ENCODE measurements around the gene ITPA. TPM values are rescaled to one million over a fixed set of nuclear protein-coding genes. Genes with fewer than 3 reads are reported as not detected.

ITPA gene
- total RNA-seq, 1 experiment from 2014 or later, result 42.5 TPM

DNA sequence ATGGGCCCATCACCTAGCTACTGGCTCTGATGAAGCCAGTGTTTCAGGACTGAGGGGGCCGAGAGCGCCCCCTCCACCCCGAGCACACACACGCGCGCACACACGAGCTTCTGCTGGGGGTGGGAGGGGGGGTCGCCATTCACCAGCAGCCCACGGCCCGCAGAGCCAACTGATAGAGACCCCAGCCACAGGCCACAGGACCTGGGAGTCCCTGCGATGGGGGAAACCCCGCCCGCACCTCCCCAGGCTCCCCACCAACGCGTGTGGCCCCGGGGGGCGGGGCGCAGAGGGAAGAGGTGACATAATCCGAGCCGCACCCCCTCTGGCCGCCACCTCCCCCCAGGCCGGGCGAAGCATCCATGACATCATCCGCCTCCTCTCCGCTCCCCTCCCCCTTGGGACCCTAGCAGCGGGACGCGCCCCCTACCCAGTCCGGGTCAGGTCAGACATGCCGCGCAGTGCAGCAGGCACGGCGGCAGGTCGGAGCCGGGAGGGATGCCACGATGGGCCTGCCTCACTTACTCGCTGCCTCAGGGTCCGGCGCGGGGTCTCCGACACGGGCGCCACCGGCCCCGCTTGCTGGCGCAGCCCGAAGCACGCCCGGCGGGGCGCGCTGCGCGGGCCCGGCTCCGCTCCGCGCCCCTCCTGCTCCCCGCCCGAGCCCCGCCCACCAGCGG is 36.2 kb upstream of the ITPA start, which contains the start of gene LZTS3:
Gene LZTS3, minus strand, starts transcription at position 617 of the 677 bp plus-strand sequence. CDS start 6,386 bp downstream, outside the sequence.
- Mint-ChIP-seq H3K4me1 (ENCODE audit: low read depth, unreplicated experiment) (peaks cover 11% of the 10 kb centered on the region), H3K4me3 (ENCODE audit: low read depth, unreplicated experiment) (peak within 1 kb of the TSS; percentile 84), H3K36me3 (ENCODE audit: insufficient read depth, unreplicated experiment) (peaks cover 16% of the 10 kb centered on the region), H3K27me3 (ENCODE audit: unreplicated experiment) (peaks cover 16% of the 10 kb centered on the region), H3K27ac (ENCODE audit: unreplicated experiment) (peak within 1 kb of the TSS; percentile 54), H3K9me3 (ENCODE audit: low read depth, unreplicated experiment) (no peaks in the 10 kb centered on the region)
- TF ChIP-seq, protein P1, sequence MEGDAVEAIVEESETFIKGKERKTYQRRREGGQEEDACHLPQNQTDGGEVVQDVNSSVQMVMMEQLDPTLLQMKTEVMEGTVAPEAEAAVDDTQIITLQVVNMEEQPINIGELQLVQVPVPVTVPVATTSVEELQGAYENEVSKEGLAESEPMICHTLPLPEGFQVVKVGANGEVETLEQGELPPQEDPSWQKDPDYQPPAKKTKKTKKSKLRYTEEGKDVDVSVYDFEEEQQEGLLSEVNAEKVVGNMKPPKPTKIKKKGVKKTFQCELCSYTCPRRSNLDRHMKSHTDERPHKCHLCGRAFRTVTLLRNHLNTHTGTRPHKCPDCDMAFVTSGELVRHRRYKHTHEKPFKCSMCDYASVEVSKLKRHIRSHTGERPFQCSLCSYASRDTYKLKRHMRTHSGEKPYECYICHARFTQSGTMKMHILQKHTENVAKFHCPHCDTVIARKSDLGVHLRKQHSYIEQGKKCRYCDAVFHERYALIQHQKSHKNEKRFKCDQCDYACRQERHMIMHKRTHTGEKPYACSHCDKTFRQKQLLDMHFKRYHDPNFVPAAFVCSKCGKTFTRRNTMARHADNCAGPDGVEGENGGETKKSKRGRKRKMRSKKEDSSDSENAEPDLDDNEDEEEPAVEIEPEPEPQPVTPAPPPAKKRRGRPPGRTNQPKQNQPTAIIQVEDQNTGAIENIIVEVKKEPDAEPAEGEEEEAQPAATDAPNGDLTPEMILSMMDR (IDR thresholded peaks at IDR 0.05; ENCODE audit: unreplicated experiment), result no peak
- BruUV-seq (replicated peaks), result no TSS peak
- CTCF ChIA-PET, result no interaction called here
- intact Hi-C loops (cut with micrococcal nuclease; ENCODE audit: unreplicated experiment), result no loop called here
- peak; percentile 57 for DNase-seq

DNA sequence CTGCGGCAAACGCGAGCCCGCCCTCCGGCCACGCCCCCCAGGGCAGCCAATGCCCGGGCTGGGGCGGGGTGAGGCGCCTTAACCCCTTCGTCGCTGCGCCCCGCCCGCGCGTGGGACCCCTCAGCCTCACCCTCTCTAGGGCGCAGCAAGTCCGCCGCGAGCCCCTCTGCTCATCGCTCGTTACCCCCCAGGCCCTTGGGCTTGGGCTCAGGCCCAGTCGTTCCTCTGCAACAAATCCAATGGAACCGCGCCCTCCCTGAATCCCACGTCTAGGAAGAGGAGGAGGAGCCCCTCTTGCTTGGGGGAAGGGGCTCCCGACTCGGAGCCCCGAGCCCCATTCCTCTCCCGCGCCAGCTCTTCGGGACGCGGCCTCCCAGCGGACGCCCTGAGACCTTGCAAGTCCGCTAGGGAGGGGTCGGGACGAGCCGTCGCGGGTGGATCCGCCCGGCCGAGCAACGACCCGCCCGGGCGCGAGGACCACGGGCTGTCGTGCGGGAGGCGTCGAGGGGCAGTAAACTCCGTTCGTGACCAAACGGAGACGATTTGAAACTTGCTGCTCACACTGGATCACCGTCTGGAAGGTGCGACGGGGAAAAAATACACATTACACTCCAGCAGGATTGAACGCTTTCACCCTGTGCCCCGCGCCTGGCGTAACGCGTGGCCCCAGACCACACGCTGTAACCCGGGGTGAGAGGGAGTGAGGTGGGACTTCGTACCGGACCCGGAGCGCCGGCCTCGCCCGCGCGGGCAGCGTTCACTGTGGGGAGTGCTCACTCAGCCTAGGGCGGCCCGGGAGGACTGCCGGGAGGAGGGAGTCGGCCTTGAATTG is 35.5 kb upstream of the ITPA start:
- intact Hi-C loops (cut with micrococcal nuclease; ENCODE audit: unreplicated experiment), result no loop called here
- peak overlapping the region; percentile 84 for H3K4me3 Mint-ChIP-seq (ENCODE audit: low read depth, unreplicated experiment)
- H3K27ac Mint-ChIP-seq (ENCODE audit: unreplicated experiment), result peak overlapping the region; percentile 54
- H3K9me3 Mint-ChIP-seq (ENCODE audit: low read depth, unreplicated experiment), result no peaks in the 10 kb centered on the region
- TF ChIP-seq, protein P1 (IDR thresholded peaks at IDR 0.05; ENCODE audit: unreplicated experiment), result no peak
- H3K27me3 Mint-ChIP-seq (ENCODE audit: unreplicated experiment), result peaks cover 16% of the 10 kb centered on the region
- peaks cover 11% of the 10 kb centered on the region for H3K4me1 Mint-ChIP-seq (ENCODE audit: low read depth, unreplicated experiment)
- peaks cover 16% of the 10 kb centered on the region for H3K36me3 Mint-ChIP-seq (ENCODE audit: insufficient read depth, unreplicated experiment)
- CTCF ChIA-PET, result no interaction called here
- no TSS peak for BruUV-seq (replicated peaks)
- peak; percentile 89 for DNase-seq

DNA sequence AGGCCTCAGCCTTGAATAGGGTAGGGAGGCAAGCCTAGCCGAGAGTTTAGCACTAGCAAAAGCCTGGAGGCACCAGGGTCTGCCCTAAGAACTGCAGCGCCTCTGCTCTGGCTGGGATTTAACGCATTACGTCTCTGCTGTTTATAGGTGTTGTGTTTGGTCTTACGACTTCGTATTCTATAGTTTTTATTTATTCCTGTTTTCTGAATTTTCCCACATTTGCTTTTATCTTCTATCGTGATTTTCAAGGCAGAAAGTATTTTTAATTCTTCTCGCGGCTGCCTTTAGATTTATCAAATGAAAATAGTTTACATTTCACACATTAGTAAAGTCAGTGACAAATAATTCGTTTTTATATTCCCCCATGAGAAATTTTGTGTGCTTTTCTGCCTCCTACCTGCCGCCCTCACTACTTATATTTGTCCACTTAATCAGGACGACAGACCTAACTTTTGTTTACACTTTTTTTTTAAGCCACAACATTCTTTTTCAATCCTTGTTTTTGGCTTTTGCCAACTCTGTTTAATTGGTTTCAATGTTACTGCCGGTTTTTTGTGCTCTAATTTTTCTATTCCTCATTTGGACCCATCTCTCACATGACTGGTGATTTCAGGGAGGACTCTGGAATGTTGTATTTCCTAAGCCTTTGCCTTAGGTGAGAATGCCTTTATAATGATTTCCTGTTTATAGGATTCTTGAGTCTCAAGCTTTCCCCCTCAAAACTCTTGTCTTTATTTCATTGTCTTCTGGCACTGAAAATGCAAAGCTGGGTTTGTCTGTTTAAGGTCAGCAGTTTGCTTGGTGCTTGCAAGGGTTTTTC is 34.6 kb upstream of the ITPA start:
- no TSS peak for BruUV-seq (replicated peaks)
- peaks cover 16% of the 10 kb centered on the region for H3K27me3 Mint-ChIP-seq (ENCODE audit: unreplicated experiment)
- peaks cover 11% of the 10 kb centered on the region for H3K4me1 Mint-ChIP-seq (ENCODE audit: low read depth, unreplicated experiment)
- no peaks in the 10 kb centered on the region for H3K9me3 Mint-ChIP-seq (ENCODE audit: low read depth, unreplicated experiment)
- H3K36me3 Mint-ChIP-seq (ENCODE audit: insufficient read depth, unreplicated experiment), result peaks cover 16% of the 10 kb centered on the region
- intact Hi-C loops (cut with micrococcal nuclease; ENCODE audit: unreplicated experiment), result no loop called here
- TF ChIP-seq, protein P1 (IDR thresholded peaks at IDR 0.05; ENCODE audit: unreplicated experiment), result no peak
- CTCF ChIA-PET, result no interaction called here
- peak overlapping the region; percentile 84 for H3K4me3 Mint-ChIP-seq (ENCODE audit: low read depth, unreplicated experiment)
- H3K27ac Mint-ChIP-seq (ENCODE audit: unreplicated experiment), result no peak overlapping the region
- no peak for DNase-seq

- Mint-ChIP-seq H3K27ac (ENCODE audit: unreplicated experiment) (no peak overlapping the region), H3K27me3 (ENCODE audit: unreplicated experiment) (peaks cover 16% of the 10 kb centered on the region), H3K9me3 (ENCODE audit: low read depth, unreplicated experiment) (no peaks in the 10 kb centered on the region), H3K36me3 (ENCODE audit: insufficient read depth, unreplicated experiment) (peaks cover 18% of the 10 kb centered on the region), H3K4me1 (ENCODE audit: low read depth, unreplicated experiment) (peaks cover 11% of the 10 kb centered on the region), H3K4me3 (ENCODE audit: low read depth, unreplicated experiment) (peak overlapping the region; percentile 84)
- TF ChIP-seq, protein P1 (IDR thresholded peaks at IDR 0.05; ENCODE audit: unreplicated experiment), result no peak
- CTCF ChIA-PET, result no interaction called here
- BruUV-seq (replicated peaks), result TSS peak; percentile 51
- no peak for DNase-seq
- intact Hi-C loops (cut with micrococcal nuclease; ENCODE audit: unreplicated experiment), result no loop called here
These were observed 34.0 kb upstream of the ITPA start for GRCh38 chr20:3175270-3175669.

All from Calu3 (cell line).